SK-N-SH treated with all-trans-retinoic acid at 6 μM for 48 hours (cell line): Measurements from ENCODE around the gene WDR11.

Experiments used
- ATAC-seq: fragments of 200-7000 bp; cut with Tn5 transposase; 3 replicates; pipeline ENCODE4 v1.9.1; 2020; ENCODE audit warnings: mild to moderate bottlenecking, moderate library complexity
- ARNTL ChIP-seq: fragments of 450-650 bp; formaldehyde crosslinking; IDR thresholded peaks from 2 replicates; pipeline ENCODE4 v1.5.0; 2020; ENCODE audit warnings: low read depth, mild to moderate bottlenecking, moderate library complexity, borderline replicate concordance
- CREB5 ChIP-seq: fragments of 250-450 bp; sonication (Bioruptor Pico); IDR thresholded peaks from 2 replicates; pipeline ENCODE4 v1.5.1; 2020; ENCODE audit warnings: low read depth, mild to moderate bottlenecking, moderate library complexity
- CSDC2 ChIP-seq: fragments of 250-450 bp; sonication (Bioruptor Pico); IDR thresholded peaks from 2 replicates; pipeline ENCODE4 v1.5.0; 2020; ENCODE audit warnings: mild to moderate bottlenecking, moderate library complexity
- CSRNP3 ChIP-seq: fragments of 250-450 bp; sonication (Bioruptor Pico); IDR thresholded peaks from 2 replicates; pipeline ENCODE4 v1.5.1; 2021; ENCODE audit warnings: mild to moderate bottlenecking, moderate library complexity
- ESRRG ChIP-seq: fragments of 250-450 bp; sonication (Bioruptor Pico); IDR thresholded peaks from 2 replicates; pipeline ENCODE4 v1.6.1; 2021; ENCODE audit warnings: mild to moderate bottlenecking
- GLIS3 ChIP-seq: fragments of 250-450 bp; sonication (Bioruptor Pico); IDR thresholded peaks from 2 replicates; pipeline ENCODE4 v1.5.0; 2020; ENCODE audit warnings: mild to moderate bottlenecking, moderate library complexity
- ISL1 ChIP-seq: fragments of 250-450 bp; sonication (Bioruptor Pico); IDR thresholded peaks from 2 replicates; pipeline ENCODE4 v2.1.2; 2022; ENCODE audit warnings: mild to moderate bottlenecking, moderate library complexity
- PPARA ChIP-seq: fragments of 250-450 bp; sonication (Bioruptor Pico); IDR thresholded peaks from 2 replicates; pipeline ENCODE4 v1.5.0; 2020; ENCODE audit warnings: mild to moderate bottlenecking, borderline replicate concordance
- SNAI2 ChIP-seq: fragments of 250-450 bp; sonication (Bioruptor Pico); IDR thresholded peaks from 2 replicates; pipeline ENCODE4 v1.5.0; 2020; ENCODE audit warnings: mild to moderate bottlenecking, moderate library complexity
- TCF4 ChIP-seq: fragments of 250-450 bp; sonication (Bioruptor Pico); IDR thresholded peaks from 2 replicates; pipeline ENCODE4 v1.8.0; 2021; ENCODE audit warnings: mild to moderate bottlenecking, moderate library complexity, borderline replicate concordance
- TOX ChIP-seq: fragments of 250-450 bp; sonication (Bioruptor Pico); IDR thresholded peaks from 2 replicates; pipeline ENCODE4 v1.8.0; 2021; ENCODE audit warnings: mild to moderate bottlenecking, moderate library complexity, borderline replicate concordance
- TSHZ2 ChIP-seq: fragments of 250-450 bp; sonication (Bioruptor Pico); IDR thresholded peaks from 2 replicates; pipeline ENCODE4 v1.5.0; 2020; ENCODE audit warnings: mild to moderate bottlenecking, moderate library complexity
- ZC3H10 ChIP-seq: fragments of 250-450 bp; sonication (Bioruptor Pico); IDR thresholded peaks from 2 replicates; pipeline ENCODE4 v1.5.1; 2021; ENCODE audit warnings: mild to moderate bottlenecking, moderate library complexity
- ZFP3 ChIP-seq: fragments of 250-450 bp; sonication (Bioruptor Pico); IDR thresholded peaks from 2 replicates; pipeline ENCODE4 v1.5.0; 2020; ENCODE audit warnings: mild to moderate bottlenecking, moderate library complexity
- ZFP30 ChIP-seq: fragments of 450-650 bp; formaldehyde crosslinking; IDR thresholded peaks from 2 replicates; pipeline ENCODE4 v1.5.0; 2022; ENCODE audit warnings: mild to moderate bottlenecking, moderate library complexity
- ZNF565 ChIP-seq: fragments of 450-650 bp; formaldehyde crosslinking; conservative IDR thresholded peaks from 2 replicates; pipeline ENCODE4 v1.5.0; 2020; ENCODE audit warnings: low read depth, mild to moderate bottlenecking, moderate library complexity
- ZNF70 ChIP-seq: fragments of 450-650 bp; formaldehyde crosslinking; IDR thresholded peaks from 2 replicates; pipeline ENCODE4 v1.5.0; 2020; ENCODE audit warnings: mild to moderate bottlenecking, moderate library complexity
- ZNF8 ChIP-seq: fragments of 450-650 bp; formaldehyde crosslinking; IDR thresholded peaks from 2 replicates; pipeline ENCODE4 v1.5.0; 2020; ENCODE audit warnings: mild to moderate bottlenecking, moderate library complexity
- TF ChIP-seq, protein P1 (sequence below): fragments of 250-450 bp; sonication (Bioruptor Pico); IDR thresholded peaks from 2 replicates; pipeline ENCODE4 v1.8.0; 2020; ENCODE audit warnings: mild to moderate bottlenecking, moderate library complexity, borderline replicate concordance

The WDR11 gene

DNA sequence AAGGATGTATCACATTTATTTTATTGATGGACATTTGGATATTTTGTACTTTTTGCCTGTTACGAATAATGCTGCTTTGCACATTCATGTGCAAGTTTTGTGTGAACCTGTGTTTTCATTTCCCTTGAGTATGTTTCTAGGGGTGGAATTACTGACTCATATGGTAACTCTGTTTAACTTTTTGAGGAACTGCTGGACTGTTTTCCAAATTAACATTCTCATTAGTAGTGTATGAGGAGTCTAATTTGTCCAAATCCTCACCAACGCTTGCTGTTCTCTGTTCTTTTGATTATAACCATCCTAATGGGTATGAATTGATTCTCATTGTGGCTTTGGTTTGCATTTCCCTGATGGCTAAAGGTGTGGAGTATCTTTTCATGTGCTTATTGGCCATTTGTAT lies 3.2 kb downstream of the WDR11 start:
- no peak for ATAC-seq
- TF ChIP-seq PPARA (CRISPR knock-in tag): no peak
- TF ChIP-seq ARNTL (CRISPR knock-in tag): no peak
- no peak for TF ChIP-seq ZFP30 (CRISPR knock-in tag)
- TF ChIP-seq ZFP3: no peak
- TF ChIP-seq TCF4 (CRISPR knock-in tag): no peak
- no peak for TF ChIP-seq CSRNP3 (CRISPR knock-in tag)
- TF ChIP-seq ZNF70: no peak
- no peak for TF ChIP-seq CSDC2 (CRISPR knock-in tag)
- no peak for TF ChIP-seq ZNF8
- TF ChIP-seq ZC3H10: no peak
- no peak for TF ChIP-seq GLIS3 (CRISPR knock-in tag)
- no peak for TF ChIP-seq CREB5
- no peak for TF ChIP-seq SNAI2 (CRISPR knock-in tag)
- no peak for TF ChIP-seq ZNF565 (CRISPR knock-in tag)
- no peak for TF ChIP-seq ESRRG (CRISPR knock-in tag)
- TF ChIP-seq ISL1: no peak
- no peak for TF ChIP-seq TSHZ2 (CRISPR knock-in tag)
- no peak for TF ChIP-seq TOX

GRCh38 chr10:120861178-120861855 lies 10.2 kb downstream of the WDR11 start:
- no peak for ATAC-seq
- no peak for TF ChIP-seq ESRRG (CRISPR knock-in tag)
- TF ChIP-seq CREB5: no peak
- TF ChIP-seq, all 23 proteins: peak for 0

GRCh38 chr10:120873741-120874140 lies 22.6 kb downstream of the WDR11 start:
- TF ChIP-seq, protein P1, sequence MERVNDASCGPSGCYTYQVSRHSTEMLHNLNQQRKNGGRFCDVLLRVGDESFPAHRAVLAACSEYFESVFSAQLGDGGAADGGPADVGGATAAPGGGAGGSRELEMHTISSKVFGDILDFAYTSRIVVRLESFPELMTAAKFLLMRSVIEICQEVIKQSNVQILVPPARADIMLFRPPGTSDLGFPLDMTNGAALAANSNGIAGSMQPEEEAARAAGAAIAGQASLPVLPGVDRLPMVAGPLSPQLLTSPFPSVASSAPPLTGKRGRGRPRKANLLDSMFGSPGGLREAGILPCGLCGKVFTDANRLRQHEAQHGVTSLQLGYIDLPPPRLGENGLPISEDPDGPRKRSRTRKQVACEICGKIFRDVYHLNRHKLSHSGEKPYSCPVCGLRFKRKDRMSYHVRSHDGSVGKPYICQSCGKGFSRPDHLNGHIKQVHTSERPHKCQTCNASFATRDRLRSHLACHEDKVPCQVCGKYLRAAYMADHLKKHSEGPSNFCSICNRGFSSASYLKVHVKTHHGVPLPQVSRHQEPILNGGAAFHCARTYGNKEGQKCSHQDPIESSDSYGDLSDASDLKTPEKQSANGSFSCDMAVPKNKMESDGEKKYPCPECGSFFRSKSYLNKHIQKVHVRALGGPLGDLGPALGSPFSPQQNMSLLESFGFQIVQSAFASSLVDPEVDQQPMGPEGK: no peak
- no peak for ATAC-seq

DNA sequence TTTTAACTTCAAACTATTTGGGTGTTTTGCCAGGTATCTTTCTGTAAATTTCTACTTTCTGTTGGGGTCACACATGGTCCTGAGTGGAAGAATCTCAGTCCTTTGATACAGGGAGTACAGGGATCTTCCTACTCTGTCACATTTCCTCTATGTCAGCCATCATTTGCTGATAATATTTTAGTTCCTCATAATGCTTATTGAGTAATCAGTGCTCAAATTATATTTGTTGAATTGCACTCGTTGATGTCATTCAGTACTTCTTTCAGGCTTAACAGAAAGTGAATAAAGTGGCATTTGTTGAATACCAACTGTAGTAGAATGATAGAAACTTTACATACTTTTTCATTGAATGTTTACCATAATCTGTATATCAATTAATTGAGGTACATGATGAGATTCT lies 31.9 kb downstream of the WDR11 start:
- no peak for ATAC-seq
- no peak for TF ChIP-seq TCF4 (CRISPR knock-in tag)
- TF ChIP-seq ZNF70: no peak
- TF ChIP-seq PPARA (CRISPR knock-in tag): no peak
- TF ChIP-seq ZFP3: no peak
- no peak for TF ChIP-seq CREB5
